GM21737 (cell line): Measurements from ENCODE around the gene CST5.
"Not testable (repeated sequence)": the region's sequence is repeated elsewhere in the genome, so short reads cannot be mapped to it uniquely, and the experiment has no call there.

Source experiments
- ATAC-seq: cut with Tn5 transposase; IDR thresholded peaks from one replicate; pipeline ENCODE4 v1.9.1; 2021; ENCODE audit warnings: mild to moderate bottlenecking, moderate library complexity; ENCODE audit not compliant: unreplicated experiment

Gene CST5, protein sequence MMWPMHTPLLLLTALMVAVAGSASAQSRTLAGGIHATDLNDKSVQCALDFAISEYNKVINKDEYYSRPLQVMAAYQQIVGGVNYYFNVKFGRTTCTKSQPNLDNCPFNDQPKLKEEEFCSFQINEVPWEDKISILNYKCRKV

DNA sequence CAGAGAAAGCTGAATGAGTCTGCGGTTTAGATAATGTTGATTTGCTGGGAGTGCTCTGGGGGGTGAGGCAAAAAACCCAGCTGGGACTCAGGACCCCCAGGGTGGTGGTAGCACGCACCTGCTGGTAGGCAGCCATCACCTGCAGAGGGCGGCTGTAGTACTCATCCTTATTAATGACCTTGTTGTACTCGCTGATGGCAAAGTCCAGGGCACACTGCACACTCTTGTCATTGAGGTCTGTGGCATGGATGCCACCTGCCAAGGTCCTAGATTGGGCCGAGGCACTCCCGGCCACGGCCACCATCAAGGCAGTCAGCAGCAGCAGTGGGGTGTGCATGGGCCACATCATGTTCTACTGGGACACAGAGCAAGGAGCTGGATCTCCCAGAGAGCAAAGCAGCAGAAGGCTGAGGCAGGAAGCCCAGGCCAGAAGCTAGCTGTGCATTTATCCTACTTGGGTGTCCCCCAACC is at the start of gene CST5:
Gene CST5, minus strand, starts transcription at position 421 of the 471 bp plus-strand sequence. Its CDS starts 72 bp downstream, at position 349.
- ATAC-seq = no peak

DNA sequence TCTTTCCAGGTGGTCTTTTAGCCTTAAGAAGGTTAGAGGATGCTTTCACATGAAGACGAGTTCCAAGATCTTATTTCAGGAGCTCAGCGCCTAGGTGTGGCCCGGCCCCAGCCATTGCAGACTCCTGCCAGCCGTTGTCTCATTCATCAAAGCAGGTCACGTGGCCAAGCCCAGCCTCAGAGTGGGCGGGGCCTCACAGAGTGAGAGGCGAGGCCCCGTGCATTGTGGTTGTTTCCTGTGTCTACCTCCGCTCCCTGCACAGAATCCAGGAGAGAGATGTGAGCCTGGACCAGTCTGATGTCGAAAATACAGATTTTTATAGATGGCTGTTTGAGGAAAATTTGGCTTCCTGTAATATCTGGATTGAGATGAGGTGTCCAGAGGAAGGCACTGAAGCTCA is 49.2 kb upstream of the CST5 start:
- no peak for ATAC-seq

DNA sequence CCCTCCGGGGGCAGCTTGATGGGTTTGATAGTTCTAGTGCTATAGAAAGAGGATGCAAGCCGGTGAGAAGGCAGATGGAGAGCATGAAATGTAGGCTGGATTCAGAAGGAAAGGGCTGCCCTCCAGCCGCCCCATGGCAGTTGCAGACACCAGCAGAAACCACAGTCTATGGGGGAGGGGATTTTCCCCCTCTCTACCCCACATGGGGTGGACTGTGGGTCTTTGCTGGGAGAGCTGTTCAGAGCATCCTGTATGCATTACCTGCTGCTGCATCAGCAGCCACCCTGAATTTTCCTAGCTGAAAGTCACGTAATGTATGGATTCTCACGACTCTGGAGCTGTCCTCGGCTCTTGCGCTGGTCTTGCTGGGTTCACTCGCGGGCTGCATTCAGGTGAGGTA is 48.8 kb upstream of the CST5 start:
- no peak for ATAC-seq

DNA sequence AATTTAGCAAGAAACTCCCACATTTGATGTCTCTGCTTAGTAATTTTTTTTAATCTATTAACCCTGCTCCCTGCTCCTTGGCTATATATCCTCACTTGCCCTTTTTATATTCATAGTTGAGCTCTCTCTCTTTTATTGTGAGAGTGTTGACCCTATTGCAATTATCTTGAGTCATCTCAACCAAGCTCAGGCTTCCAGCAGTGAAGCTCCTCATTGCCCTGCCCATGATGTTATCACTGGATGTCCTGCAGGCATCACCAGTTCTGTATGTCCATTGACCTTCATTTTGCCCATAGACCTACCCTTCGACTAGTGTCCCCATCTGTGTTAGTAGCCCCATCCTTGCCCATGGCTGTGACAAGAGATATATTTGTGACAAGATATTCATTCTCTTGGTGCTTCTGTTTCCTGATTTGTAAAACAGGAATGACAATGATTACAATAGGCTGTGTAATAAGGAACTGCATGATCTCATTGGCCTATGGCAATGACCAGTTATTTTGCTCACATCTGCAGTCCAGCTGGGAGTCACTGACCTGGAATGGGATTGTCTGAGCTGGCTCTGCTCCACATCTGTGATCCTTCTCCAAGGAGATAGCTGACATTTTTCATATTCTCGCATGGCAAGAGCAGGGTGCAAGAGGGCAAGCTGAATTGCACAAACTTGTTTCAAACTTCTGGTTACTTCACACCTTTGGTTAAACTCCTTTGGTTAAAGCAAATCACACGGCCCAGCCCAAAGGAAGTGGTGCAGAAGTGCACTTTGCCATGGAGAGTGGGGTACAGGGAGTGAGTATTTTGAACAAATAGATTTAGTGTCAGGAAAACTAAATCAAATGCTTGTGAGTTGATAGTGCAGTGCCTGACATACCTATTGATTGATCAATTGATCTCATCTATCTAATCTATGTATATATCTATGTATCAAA is 47.7 kb upstream of the CST5 start:
- ATAC-seq = no peak

DNA sequence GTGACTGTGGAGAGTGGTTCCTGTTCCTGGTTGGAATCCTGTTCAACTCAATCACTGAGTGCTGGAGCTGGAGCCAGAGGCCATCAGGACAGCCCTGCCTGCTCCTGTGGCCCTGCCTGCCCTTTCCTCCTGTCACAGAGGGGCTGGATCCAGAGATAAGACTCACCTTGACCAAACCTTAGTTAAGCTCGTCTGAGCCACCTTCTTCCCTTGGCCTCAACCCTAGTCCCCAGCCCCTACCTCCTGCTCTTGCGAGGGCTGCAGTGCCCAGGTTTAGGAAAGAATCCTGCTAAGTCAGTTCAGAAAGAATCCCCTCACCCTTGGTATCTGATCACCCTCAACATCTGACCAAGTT is 47.0 kb upstream of the CST5 start:
- no peak for ATAC-seq

DNA sequence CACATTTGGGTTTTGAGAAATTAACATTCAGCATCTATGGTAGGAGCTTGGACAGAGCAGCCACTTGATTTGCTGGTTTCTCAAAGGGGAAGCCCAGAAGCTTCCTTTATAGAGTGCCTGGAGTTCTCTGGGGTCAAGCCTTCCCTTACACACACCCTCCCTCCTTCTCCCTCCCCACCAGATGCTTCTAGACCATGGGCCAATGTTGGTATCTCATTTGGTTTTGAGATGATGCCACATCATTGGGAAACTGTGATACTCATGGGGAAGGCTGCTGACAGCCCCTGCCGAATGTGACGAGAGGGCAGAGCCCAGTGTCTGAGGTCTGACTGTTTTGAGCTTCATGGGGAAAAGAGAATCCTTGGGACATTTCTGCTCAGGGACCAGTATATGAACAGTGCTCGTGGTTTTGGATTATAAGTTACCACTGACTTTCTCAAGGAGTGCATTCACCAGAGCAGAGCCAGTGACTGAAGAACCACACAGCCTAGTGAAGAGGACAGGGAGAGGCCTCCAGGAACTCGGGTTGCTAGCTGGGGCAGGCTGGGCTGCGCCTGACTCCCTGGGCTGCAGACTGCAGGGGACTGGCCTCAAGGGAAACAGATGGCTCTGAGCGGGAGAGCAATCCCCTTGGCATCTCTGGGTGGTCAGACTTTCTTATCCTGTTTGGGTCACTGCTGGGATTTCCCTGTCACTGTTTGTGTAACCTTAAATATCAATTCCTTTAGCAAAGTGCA is 46.4 kb upstream of the CST5 start:
- ATAC-seq = no peak

DNA sequence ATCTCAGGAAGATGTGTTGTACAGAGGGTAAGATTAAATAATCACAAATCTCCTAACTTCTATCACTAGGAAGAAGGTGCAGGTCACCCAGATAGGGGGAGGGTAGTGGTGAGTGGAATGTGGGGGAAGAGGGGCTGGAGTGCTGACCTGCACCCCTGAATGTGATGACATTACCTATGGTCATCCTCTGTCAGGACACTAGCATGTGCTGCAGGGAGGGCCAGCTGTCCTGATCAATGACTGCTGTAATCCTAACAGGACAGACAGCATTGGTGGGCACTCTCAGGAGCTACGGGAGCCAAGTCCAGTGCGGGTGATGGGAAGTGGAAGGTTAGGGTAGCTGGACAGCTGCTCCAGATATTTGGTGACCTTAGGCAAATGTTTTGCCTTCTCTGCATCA is 45.2 kb upstream of the CST5 start:
- no peak for ATAC-seq

DNA sequence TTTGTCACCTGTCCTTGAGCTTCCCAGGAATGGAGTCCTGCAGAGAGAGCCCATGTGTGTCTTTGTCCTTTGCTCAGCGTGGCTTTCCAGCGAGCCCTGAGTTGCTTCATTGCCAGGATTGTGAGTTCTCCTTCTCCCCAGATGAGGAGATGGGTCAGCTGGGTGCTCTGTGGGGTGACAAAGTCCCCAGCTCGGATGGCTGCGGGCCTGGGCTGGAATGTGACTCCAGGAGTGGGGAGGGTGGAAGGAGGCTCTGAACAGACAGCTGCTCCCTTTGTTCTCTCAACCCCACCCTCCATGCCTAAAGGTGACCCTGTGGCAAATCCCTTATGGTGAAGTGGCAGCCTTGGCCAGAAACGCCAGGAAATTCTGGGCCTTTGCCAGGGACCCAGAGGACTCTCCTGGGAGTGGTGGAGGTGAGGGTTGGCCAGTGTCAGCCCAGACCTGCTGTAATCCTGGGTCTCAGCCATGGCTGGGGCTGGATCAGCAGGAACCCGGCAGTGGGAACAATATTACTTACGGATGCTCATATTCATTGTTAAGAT is 44.4 kb upstream of the CST5 start:
- ATAC-seq = no peak

DNA sequence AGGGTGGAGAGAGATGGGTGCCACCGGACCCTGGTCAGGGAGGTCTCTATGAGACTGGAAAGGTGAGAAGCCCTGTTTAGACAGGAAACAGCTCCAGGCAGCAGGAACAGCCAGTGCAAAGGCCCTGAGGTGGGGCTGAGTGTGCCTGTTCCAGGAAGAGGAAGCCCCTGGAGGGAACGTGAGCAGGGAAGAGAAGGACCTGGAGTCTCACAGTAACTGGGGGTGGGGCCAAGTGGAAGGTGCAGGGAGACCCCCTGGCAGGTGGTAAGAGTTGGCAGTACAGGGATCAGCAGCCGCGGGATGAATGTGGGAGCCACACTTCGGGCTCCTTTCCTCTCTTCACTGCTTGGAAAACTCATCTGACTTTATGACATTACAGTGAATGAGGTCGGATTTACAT is 43.8 kb upstream of the CST5 start:
- no peak for ATAC-seq

DNA sequence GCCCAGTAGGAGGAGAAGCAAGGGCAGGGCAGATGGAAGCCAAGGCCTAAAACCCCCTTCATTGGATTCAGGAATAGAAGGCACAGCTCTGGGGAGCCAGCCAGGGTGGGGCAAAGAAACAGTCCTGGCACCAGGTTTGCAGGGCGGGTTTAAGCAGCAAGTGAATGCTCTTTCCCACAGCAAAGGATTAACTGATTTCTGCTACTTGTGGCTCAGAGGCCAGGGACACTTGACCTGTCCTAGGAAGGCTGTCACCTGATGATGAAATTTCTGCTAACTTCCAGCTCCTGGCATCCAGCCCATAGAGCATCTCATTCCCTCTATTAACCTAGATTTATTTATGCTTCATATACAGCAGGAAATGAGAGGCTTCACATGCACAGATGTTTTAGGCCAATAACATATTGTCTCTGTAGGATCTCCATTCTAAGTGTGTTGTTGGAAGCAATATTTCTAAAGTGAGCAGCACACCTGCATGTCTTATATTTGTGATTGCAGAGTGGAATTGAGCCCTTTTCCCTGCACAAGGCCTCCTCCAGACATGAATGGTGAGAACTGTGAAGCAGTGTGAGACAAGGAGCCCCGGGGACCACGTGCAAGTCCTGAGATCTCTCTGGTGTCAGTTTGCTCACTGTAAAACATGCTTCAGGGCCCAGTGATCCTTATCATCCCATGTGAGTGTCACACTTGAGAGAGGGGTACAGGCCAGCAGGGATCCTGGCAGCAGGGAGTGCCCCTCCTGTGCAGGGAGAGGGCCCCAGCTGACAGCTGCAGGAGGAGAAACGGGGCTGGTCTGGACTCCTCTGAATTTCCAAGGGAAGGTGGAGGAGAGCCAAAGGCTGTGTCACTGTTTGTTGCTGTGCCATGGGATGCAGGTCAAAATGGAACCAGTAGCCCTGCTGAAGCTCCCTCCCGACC is 41.1 kb upstream of the CST5 start:
- ATAC-seq = no peak

DNA sequence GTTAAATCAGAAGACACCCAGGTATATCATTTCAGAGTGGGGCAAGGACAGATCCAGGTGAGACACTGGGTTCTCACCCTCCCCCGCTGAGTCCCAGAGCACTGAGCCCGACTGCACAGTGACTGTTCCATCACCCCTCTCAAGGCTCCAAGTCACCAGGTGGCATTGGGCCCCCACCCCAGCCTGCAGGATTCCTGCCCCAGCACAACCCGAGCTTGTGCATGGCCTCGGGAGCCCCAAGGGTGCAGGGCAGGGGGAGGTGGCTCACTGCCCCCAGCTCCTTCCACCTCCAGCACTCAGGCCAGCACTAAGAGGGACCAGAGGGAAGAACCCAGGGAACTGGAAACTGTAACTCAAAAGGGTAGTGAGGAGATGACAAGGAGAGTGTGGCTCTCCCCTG is 39.3 kb upstream of the CST5 start:
- no peak for ATAC-seq

DNA sequence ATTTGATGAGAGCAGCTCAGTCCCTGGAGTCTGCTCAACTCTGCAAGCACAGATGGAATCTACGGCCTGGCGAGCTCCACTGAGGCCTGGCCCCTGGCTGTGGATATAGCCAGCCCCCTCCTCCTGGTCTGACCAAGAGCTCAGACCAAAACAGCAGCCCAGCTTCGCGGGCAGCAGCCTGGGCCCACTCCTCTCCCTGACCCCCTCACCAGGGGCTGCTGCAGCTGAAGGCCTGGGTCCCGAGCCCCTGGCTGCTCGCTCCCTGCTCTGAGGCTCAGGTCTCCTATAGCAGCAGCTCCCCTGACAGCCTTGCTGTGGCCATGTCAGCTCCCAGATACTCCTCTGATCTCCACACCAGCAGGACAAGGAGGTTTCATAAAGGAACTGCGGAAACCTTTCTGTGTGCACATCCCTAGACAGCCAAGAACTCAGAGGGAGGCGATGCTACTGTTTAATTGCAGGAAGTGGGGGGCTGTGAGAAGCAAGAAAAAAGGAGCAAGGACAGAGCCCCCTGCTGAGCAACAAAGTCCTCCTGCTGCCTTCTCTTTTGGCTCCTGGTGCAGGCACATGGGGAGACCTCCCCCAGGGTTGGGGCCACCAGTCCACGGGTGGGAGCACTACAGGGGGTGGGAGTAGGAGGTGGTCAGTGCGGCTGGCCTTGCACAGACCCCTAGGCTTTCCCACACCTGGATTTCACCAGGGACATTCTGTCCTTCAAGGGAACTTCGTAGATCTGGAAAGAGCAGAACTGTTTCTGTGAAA is 38.7 kb upstream of the CST5 start:
- no peak for ATAC-seq

DNA sequence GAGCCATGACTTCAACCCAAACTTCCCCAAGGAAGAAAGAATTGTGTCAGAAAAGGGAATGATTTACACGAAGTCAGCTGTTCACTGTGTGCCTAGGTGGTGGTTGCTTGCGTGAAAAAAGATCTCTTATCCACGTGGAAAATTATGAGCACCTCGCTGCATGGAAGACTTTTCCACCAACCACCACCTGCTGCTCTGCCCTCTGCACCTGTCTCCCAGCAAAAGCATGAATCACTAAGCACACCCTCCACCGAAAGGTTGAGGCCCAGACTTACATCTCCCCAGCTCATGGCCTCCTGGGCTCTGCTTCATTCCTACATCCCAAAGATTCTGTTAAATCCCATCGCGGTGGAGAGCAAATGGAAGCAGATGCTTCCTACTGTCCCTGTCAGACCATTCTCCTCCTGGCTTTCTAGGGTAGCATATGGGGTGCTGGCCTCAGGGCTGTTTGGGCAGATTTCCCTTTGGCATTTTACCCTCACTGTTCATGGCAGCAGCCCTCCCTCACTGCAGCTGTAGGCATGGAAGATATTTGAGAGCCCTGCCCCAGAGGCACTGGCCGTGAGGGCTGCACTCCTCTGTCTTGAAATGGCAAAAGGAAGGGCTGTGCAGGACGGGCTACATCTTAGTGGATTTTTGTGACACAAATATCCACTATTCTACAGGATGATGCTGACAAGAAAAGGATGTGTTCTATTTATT is 37.6 kb upstream of the CST5 start:
- no peak for ATAC-seq

DNA sequence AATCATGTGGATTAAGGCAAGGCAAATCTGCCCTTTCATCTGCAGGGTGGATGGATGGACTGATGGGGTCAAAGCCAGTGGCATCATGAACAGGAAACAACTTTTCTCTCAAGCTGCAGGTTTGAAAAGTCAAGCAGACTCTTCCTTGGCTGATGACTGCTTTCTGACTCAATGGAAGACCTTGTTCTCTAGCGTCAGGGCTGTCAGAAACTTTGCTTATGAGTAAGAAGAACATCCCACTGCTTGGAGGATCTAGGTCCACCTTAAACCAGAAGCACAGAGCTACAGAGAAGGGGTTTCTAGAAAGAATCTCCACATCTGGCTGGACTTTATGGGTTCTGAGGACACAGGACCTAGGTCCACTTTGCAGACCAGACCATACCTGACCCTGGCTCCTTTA is 36.3 kb upstream of the CST5 start:
- no peak for ATAC-seq

DNA sequence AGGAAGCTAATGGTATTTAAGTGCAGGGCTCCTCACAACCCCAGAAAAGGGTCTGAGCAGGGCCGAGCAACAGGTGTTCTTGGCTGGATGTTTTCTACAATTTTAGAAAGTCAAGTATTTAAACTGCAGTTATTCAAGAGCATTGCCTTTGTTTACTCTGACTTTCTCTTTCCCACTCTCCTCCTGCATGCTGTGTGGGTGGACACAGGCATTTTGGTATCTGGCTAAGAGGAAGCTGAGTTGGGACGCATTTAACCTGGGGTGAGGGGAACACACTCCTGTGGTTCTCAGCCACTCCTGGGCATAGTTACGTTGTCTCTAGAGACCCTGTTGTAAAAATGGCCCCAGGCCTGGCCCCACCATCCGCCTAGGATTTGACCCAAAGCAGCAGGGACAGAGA is 34.9 kb upstream of the CST5 start:
- ATAC-seq = not testable (repeated sequence)

DNA sequence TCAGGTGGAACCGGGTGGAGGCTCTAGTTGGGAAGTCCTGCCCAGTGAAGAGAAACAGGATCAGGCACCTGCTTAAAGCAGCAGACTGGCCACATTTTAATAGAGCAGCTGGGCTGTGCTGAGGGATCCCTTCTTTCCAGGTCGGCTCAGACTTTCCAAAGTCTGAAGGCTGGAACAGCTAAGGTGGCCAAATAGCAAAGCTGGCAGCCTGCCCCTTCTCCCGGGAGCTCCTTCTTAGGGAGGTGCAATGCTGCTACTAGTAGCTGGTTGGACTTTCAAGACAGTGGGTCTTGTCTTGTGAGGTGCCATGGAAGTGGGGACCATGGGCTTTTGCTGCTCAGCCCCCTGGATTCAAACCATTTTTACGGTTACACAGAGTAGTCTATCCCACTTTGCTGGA is 30.7 kb upstream of the CST5 start:
- ATAC-seq = no peak

DNA sequence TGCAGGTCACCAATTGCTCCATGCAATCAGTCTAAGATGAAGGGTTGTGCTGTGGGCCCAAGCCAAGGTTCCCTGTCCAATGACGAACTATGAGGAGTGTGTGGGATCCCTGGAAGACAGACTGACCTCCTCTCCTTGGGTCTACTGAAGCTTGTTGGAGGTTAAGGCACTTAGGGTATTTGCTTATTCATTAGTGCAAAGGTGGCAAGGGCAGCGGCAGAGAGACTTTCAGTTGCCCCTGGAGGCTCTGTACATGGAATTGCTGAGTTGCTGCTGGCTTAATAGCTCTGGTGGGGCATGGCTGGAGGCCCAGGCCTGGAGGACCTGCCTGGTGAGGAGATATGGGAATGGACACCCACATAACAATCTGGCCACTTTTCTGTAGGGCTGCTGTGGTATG is 29.8 kb upstream of the CST5 start:
- no peak for ATAC-seq

DNA sequence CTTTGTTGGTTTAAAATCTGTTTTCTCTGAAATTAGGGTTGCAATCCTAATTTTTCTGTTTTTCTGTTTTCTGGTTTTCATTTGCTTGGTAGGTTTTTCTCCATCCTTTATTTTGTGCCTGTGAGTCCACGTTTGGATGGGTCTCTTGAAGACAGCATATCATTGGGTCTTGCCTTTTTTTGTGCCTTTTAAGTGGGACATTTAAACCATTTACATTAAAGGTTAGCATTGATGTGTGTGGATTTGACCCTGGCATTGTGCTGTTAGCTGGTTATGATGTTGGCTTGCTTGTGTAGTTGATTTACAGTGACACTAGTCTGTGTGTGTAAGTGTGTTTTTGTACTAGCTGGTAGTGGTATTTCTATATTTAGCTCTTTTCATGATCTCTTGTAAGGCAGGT is 28.0 kb upstream of the CST5 start:
- ATAC-seq = no peak

DNA sequence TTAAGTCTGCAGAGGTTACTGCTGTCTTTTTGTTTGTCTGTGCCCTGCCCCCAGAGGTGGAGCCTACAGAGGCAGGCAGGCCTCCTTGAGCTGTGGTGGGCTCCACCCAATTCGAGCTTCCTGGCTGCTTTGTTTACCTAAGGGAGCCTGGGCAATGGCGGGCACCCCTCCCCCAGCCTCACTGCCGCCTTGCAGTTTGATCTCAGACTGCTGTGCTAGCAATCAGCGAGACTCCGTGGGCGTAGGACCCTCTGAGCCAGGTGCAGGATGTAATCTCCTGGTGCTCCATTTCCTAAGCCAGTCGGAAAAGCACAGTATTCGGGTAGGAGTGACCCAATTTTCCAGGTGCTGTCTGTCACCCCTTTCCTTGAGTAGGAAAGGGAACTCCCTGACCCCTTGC is 22.8 kb upstream of the CST5 start:
- ATAC-seq = not testable (repeated sequence)
